Epithelial cell of proximal tubule (primary cell): ENCODE measurements around the gene PREX1. TPM values are rescaled to one million over a fixed set of nuclear protein-coding genes. Genes with fewer than 3 reads are reported as not detected.

ENCODE experiments used
- DNase-seq: peaks from one replicate; pipeline ENCODE4 v3.0.0-alpha.2; 2011; ENCODE audit warnings: low read depth
- H3K4me3 ChIP-seq: 2 replicates; pipeline ENCODE4 v1.5.1; 2011; ENCODE audit warnings: low read depth, mild to moderate bottlenecking, low read length
- CTCF ChIP-seq: conservative IDR thresholded peaks from 2 replicates; pipeline ENCODE4 v1.5.1; 2012; ENCODE audit warnings: low read depth, mild to moderate bottlenecking, low read length
- total RNA-seq: library from RNA; depleted of rRNA; stranded (reverse); fragments of >200 nt; gene quantifications from 2 replicates; pipeline ENCODE4 v1.2.3, GENCODE V29; 2015

PREX1 gene
- total RNA-seq, 1 donor from 2014 or later: 4.7 TPM

GRCh38 chr20:48821261-48821920 is 6.4 kb downstream of the PREX1 start:
- no peak overlapping the region for H3K4me3 ChIP-seq
- DNase-seq: no peak
- TF ChIP-seq CTCF: no peak

GRCh38 chr20:48820649-48820973 is 7.2 kb downstream of the PREX1 start:
- no peak for TF ChIP-seq CTCF
- H3K4me3 ChIP-seq: no peak overlapping the region
- no peak for DNase-seq

- DNase-seq: no peak
- H3K4me3 ChIP-seq: no peak overlapping the region
- no peak for TF ChIP-seq CTCF
Measured at GRCh38 chr20:48819821-48820648, 7.8 kb downstream of the PREX1 start.

- TF ChIP-seq CTCF: no peak
- H3K4me3 ChIP-seq: no peak overlapping the region
- DNase-seq: no peak
Measured at GRCh38 chr20:48819089-48819488, 8.7 kb downstream of the PREX1 start.

GRCh38 chr20:48818481-48818987 is 9.3 kb downstream of the PREX1 start:
- DNase-seq: no peak
- TF ChIP-seq CTCF: no peak
- H3K4me3 ChIP-seq: no peak overlapping the region

- no peak overlapping the region for H3K4me3 ChIP-seq
- no peak for DNase-seq
- TF ChIP-seq CTCF: no peak
Measured at GRCh38 chr20:48818031-48818370, 9.8 kb downstream of the PREX1 start.
